Stimulated activated CD4-positive, alpha-beta T cell treated with anti-CD3 and anti-CD28 coated beads, Interleukin-1b, Interleukin-23, amount 100 ng/mL, for 1 hour (primary cell): ENCODE measurements around the gene OGG1.
"Not testable (repeated sequence)": the region's sequence is repeated elsewhere in the genome, so short reads cannot be mapped to it uniquely, and the experiment has no call there.

Source experiments
- DNase-seq, 2 donors: peaks; one replicate each; pipeline ENCODE4 v3.0.0-alpha.2; 2020; ENCODE audit warnings: low read depth in 2 of 2

Gene OGG1

DNA sequence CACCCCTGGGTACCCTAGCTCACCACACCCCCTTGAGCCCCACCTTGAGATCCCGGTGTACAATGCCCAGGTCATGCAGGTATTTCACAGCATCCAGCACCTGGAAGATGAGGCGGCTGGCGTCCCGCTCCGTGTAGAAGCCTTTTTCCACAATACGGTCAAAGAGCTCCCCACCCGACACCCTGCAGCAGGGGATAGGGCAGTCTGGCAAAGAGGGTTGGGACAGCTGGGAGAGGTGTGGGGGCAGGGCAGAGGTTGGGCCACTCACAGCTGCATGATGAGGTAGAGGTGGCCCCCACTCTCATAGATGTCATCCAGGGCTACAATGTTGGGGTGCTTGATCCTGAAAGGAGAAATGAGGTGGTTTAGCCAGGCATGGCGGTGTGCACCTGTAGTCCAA is 13.1 kb downstream of the OGG1 start:
- no peak for DNase-seq

- DNase-seq, result no peak
Observed at GRCh38 chr3:9765865-9766264, 16.1 kb downstream of the OGG1 start.

- DNase-seq, result no peak
Observed at GRCh38 chr3:9767418-9767817, 17.7 kb downstream of the OGG1 start.

DNA sequence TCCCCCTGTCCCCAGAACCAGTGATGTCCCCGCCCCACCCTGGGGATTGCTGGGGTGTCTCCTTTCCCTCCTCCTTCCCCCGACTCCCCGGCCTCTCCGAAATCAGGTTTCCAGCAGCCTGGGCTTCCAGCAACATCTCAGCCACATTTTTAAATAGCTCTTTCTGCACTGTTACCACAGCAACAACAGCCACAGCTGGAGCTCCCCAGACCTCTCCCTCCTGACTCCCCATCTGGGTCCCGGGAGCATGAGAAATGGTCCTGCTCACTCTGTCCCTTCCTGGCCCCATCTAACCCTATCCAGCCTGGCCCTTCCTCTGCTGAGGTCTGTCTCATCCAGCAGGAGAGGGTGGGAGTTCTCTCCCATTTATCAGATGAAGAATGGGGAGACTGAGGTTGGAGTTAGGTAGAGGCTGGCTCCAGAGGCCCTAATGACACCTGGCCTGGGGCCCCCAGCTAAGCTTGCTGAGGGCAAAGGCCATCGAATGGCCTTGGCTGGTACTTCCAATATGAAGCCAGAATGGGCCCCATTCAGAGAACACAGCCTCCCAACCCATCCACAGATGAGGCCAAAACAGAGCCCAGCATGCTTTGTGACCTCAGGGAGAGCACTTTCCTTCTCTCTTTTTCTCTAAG is 18.5 kb downstream of the OGG1 start:
- DNase-seq, result no peak

DNA sequence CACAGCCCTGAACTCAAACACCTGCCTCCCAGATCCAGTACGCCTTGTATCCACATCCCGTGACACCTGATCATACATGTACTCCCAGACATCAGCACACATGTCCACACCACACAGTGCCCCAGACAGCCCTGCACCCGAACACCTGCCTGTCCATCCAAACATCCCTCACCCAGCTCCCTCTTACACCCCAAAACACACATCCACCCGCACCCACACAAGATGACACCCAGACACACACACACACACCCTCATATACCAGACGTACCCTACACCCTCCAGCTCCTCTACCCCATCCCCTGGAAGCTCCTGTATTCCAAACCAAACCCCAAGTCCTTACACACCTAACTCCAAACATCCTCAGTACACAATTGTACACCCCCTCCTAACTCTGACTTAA is 19.3 kb downstream of the OGG1 start:
- DNase-seq, result no peak

- DNase-seq, result peak in 1 of 2 donors; percentile 35
Observed at GRCh38 chr3:9769426-9770275, 19.9 kb downstream of the OGG1 start, which contains the start of gene CAMK1. CAMK1 (minus strand) TSS chr3:9769947; CDS start chr3:9767749, 2,198 bp downstream.

DNA sequence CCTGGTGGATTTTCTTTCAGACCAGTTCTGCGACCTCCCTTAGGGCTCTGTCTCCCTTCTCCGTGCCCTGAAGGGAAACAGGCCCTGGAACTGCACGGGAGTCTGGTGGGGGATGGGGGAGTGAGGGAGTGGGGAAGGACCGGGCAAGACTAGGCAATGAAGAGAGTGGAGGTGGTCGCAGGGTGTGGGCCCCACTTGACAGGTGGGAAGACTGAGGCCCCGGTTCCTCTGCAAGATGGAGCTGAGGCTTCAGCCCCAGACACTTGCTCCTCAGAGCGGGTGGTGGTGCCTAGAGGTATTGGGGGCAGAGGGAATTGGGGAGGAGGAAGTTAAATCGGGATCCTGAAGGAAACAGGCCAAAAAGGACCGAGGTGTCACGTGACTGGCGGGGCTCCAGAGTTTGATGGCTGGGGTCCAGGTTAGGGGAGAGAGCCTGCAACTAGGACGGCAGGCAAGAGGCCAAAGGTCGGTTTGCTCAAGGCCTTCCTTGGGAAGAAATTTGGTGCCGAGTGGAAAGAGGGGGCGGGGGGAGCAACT is 20.6 kb downstream of the OGG1 start:
- DNase-seq, result no peak

- DNase-seq, result not testable (repeated sequence)
Observed at GRCh38 chr3:9771007-9771406, 21.3 kb downstream of the OGG1 start.

DNA sequence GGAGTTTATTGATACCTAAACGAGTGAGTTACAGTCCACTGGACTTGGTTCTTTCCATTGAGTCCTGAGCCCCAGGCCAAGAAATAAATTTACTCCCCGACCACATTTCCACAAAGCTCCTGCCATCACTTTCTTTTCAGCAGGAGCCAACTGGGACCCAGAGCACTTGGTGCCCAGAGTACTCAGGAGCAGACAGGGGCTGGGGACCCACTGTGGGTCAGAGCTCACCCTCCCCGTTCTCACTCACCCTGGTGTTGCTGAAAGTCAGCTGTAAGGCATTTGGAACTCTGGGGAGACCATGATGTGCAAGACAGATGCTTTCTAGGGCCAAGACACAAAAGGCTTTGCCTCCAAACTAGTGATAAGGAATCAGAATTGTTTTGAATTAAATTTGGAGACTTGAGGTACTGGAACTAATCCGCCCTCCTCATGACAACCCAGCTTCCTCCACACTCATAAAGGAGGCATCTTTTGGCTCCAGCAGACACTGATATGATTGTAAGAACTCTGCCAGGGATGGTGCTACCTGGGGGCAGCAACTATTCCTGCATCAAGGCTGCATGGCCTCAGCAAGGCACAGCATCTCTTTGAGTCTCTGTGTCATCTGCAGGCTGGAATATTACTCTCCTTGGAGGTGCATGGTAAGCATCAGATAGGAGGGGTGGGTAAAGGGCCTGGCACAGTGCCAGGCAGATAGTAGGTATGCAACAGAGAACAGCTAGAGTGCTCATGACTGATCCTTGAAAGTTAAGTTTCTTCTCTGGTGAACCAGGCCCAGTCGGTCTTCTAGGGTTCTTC is 27.3 kb downstream of the OGG1 start:
- no peak for DNase-seq

GRCh38 chr3:9777694-9778021 is 27.9 kb downstream of the OGG1 start:
- DNase-seq, result no peak

- no peak for DNase-seq
Observed at GRCh38 chr3:9778143-9779074, 28.7 kb downstream of the OGG1 start.

- DNase-seq, result no peak
Observed at GRCh38 chr3:9779075-9779593, 29.4 kb downstream of the OGG1 start.

GRCh38 chr3:9779721-9780457 is 30.1 kb downstream of the OGG1 start:
- no peak for DNase-seq

- DNase-seq, result no peak
Observed at GRCh38 chr3:9780458-9780812, 30.7 kb downstream of the OGG1 start.

DNA sequence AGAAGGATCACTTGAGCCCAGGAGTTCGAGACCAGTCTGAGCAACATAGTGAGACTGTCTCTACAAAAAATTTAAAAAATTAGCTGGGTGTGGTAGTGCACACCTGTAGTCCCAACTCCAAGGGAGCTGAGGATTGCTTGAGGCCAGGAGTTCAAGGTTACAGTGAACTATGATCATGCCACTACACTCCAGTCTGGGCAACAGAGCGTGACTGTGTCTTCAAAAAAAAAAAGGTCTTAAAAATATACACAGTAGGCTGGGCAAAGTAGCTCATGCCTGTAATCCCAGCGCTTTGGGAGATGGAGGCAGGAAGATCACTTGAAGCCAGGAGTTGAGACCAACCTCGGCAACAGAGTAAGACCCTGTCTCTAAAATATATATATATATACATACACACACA is 31.2 kb downstream of the OGG1 start:
- DNase-seq, result no peak

GRCh38 chr3:9781551-9781950 is 31.8 kb downstream of the OGG1 start:
- DNase-seq, result no peak

- no peak for DNase-seq
Observed at GRCh38 chr3:9781978-9782603, 32.3 kb downstream of the OGG1 start.

- no peak for DNase-seq
Observed at GRCh38 chr3:9782770-9783169, 33.0 kb downstream of the OGG1 start.

GRCh38 chr3:9783954-9784353 is 34.2 kb downstream of the OGG1 start:
- no peak for DNase-seq

DNA sequence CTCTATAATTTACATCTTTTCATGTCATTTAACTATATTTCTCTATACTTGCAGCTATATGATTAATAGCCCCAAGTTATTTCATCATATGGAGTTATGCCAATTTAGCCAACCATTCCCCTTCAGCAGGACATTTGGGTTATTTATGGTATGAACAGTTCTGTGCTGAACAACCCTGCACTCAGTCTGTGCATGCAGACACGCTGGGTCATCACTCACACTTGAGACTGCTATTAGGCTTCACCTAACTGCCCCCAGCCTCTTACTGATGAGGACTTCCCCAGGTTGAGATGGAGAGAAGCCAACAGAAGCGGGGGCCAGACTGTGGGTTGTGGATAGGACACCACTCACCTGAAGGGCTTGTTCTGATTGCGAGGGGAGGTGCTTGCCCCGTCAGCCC is 35.2 kb downstream of the OGG1 start:
- DNase-seq, result no peak
